HFFc6 (cell line): ENCODE data around the gene PLEKHG4. TPM values are rescaled to one million over a fixed set of nuclear protein-coding genes. Genes with fewer than 3 reads are reported as not detected.
A peak's percentile ranks its signal among the peaks of the same experiment; 100 is the strongest.

Source experiments
- DNase-seq: peaks from one replicate; pipeline ENCODE4 v3.0.0-alpha.2; 2018
- H3K27ac Mint-ChIP-seq: 2 replicates; pipeline ENCODE4 v1.8.0; 2020; ENCODE audit warnings: mild to moderate bottlenecking, mixed read lengths
- H3K27me3 Mint-ChIP-seq: 2 replicates; pipeline ENCODE4 v1.8.0; 2021; ENCODE audit warnings: mild to moderate bottlenecking, moderate library complexity, mixed read lengths; ENCODE audit not compliant: insufficient read depth
- H3K36me3 Mint-ChIP-seq: 2 replicates; pipeline ENCODE4 v1.8.0; 2021; ENCODE audit warnings: low read depth, mixed read lengths
- H3K4me1 Mint-ChIP-seq: 2 replicates; pipeline ENCODE4 v1.8.0; 2020; ENCODE audit warnings: low read depth, mixed read lengths
- H3K4me3 Mint-ChIP-seq: 2 replicates; pipeline ENCODE4 v1.8.0; 2020; ENCODE audit warnings: mild to moderate bottlenecking, moderate library complexity, mixed read lengths
- H3K9me3 Mint-ChIP-seq: 2 replicates; pipeline ENCODE4 v1.8.0; 2020; ENCODE audit warnings: mild to moderate bottlenecking, mixed read lengths
- total RNA-seq, 6 experiments: library from RNA; stranded (reverse); fragmentation: NEBNext Ultra II Directional; extraction: Animal tissue kit (Norgen Biotek cat#: 25700); gene quantifications; 2 replicates in 1 of 6; 3 replicates in 5 of 6; pipeline ENCODE4 v1.2.3, GENCODE V29; 2021
- TF ChIP-seq, protein P1 (sequence below): fragments of 200-600 bp; sonication (generic); IDR thresholded peaks from 2 replicates; pipeline ENCODE4 v1.5.0; 2021; ENCODE audit warnings: antibody characterized with exemption, mild to moderate bottlenecking

PLEKHG4 gene
- total RNA-seq, 6 experiments from 2014 or later, result 8.6 to 14.1 (median 13.0) TPM

GRCh38 chr16:67258161-67258835 lies 21.0 kb upstream of the PLEKHG4 start:
- Mint-ChIP-seq H3K4me3 (no peak overlapping the region), H3K9me3 (no peaks in the 10 kb centered on the region), H3K4me1 (peaks cover 24% of the 10 kb centered on the region), H3K36me3 (peaks cover 5% of the 10 kb centered on the region), H3K27ac (no peak overlapping the region), H3K27me3 (peaks cover 3% of the 10 kb centered on the region)
- TF ChIP-seq, protein P1, sequence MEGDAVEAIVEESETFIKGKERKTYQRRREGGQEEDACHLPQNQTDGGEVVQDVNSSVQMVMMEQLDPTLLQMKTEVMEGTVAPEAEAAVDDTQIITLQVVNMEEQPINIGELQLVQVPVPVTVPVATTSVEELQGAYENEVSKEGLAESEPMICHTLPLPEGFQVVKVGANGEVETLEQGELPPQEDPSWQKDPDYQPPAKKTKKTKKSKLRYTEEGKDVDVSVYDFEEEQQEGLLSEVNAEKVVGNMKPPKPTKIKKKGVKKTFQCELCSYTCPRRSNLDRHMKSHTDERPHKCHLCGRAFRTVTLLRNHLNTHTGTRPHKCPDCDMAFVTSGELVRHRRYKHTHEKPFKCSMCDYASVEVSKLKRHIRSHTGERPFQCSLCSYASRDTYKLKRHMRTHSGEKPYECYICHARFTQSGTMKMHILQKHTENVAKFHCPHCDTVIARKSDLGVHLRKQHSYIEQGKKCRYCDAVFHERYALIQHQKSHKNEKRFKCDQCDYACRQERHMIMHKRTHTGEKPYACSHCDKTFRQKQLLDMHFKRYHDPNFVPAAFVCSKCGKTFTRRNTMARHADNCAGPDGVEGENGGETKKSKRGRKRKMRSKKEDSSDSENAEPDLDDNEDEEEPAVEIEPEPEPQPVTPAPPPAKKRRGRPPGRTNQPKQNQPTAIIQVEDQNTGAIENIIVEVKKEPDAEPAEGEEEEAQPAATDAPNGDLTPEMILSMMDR, result no peak
- DNase-seq, result no peak

GRCh38 chr16:67259705-67260104 lies 19.6 kb upstream of the PLEKHG4 start:
- H3K27ac Mint-ChIP-seq, result no peak overlapping the region
- no peak for DNase-seq
- peaks cover 24% of the 10 kb centered on the region for H3K4me1 Mint-ChIP-seq
- no peaks in the 10 kb centered on the region for H3K9me3 Mint-ChIP-seq
- TF ChIP-seq, protein P1, result no peak
- H3K36me3 Mint-ChIP-seq, result peaks cover 5% of the 10 kb centered on the region
- no peak overlapping the region for H3K4me3 Mint-ChIP-seq
- peaks cover 4% of the 10 kb centered on the region for H3K27me3 Mint-ChIP-seq

DNA sequence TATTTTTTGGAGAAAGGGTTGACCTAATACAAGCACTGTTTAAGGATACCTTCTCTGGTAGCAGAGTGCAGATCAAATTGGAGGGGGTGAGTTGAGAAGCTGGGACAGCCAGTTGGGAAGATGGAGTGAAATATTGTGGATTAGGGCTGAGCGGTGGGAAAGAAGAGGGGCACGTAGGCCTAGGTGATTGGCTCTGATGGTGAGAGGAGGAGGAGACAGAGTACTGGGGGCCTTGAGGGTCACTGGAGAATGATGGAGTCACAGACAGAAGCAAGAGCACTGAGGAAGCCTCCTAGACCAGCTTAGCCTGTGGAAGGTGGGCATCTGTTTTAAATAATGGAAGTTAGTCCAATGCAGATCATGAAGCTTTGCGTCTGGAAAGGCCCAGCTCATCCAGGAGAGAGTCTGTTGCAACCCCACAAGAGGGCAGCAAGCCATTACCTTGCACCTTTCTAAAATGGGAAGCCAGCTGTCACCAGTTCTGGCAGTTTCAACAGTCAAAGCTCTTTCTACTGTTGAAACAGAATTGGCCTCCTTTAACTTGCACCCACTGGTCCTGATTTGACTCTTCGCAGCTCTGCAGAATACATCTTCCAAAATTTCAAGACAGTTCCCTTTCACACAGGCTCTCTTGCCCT lies 18.8 kb upstream of the PLEKHG4 start:
- Mint-ChIP-seq H3K36me3 (peaks cover 5% of the 10 kb centered on the region), H3K4me3 (no peak overlapping the region), H3K9me3 (no peaks in the 10 kb centered on the region), H3K27me3 (peaks cover 6% of the 10 kb centered on the region), H3K4me1 (peaks cover 24% of the 10 kb centered on the region), H3K27ac (peak overlapping the region; percentile 23; the same call in 1 of the 2 replicates)
- TF ChIP-seq, protein P1, result peak; percentile 82
- DNase-seq, result peak; percentile 55

DNA sequence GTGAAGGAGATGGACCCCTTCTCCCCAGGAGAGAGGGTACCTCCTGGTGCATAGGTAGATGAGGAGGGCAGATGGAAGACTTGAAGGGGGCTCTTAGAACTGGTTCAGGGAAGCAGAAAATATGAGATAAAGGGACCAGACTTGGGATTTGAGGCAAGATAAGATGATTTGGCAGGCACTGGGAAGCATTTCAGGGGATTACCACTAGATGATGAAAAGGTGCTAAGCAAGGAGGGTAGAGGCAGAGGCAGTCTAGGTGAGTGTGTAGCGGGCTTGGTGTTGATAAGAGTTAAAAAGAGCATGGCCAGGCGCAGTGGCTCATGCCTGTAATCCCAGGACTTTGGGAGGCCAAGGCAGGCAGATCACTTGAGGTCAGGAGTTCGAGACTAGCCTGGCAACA lies 16.1 kb upstream of the PLEKHG4 start:
- H3K4me1 Mint-ChIP-seq, result peaks cover 24% of the 10 kb centered on the region
- no peaks in the 10 kb centered on the region for H3K9me3 Mint-ChIP-seq
- no peak overlapping the region for H3K27ac Mint-ChIP-seq
- TF ChIP-seq, protein P1, result no peak
- peaks cover 6% of the 10 kb centered on the region for H3K27me3 Mint-ChIP-seq
- no peak overlapping the region for H3K4me3 Mint-ChIP-seq
- H3K36me3 Mint-ChIP-seq, result no peaks in the 10 kb centered on the region; the same call in 1 of the 2 replicates
- DNase-seq, result no peak

- Mint-ChIP-seq H3K27ac (no peak overlapping the region), H3K27me3 (peaks cover 6% of the 10 kb centered on the region), H3K4me3 (no peak overlapping the region), H3K4me1 (peaks cover 34% of the 10 kb centered on the region), H3K9me3 (no peaks in the 10 kb centered on the region), H3K36me3 (no peaks in the 10 kb centered on the region; the same call in 1 of the 2 replicates)
- no peak for DNase-seq
- TF ChIP-seq, protein P1, result peak; percentile 42
Measured at GRCh38 chr16:67264277-67264676, 15.1 kb upstream of the PLEKHG4 start.
